Measurements from ENCODE around the gene HLA-DPB1. TPM values are rescaled to one million over a fixed set of nuclear protein-coding genes. Genes with fewer than 3 reads are reported as not detected.
A peak's percentile ranks its signal among the peaks of the same experiment; 100 is the strongest.

HLA-DPB1 gene
- total RNA-seq, 1 experiment from 2014 or later = 29.3 TPM

GRCh38 chr6:33104887-33105286 is 29.1 kb downstream of the HLA-DPB1 start:
- Histone ChIP-seq H3K4me3 (ENCODE audit: insufficient read depth, low read depth, low read length) (no peak overlapping the region), H3K36me3 (replicated peaks; ENCODE audit: control insufficient read depth, insufficient read depth, low read length) (no peaks in the 10 kb centered on the region), H3K27me3 (ENCODE audit: control insufficient read depth, insufficient read depth, low read length) (peaks cover 1% of the 10 kb centered on the region; the same call in 1 of the 2 replicates)
- no peak for DNase-seq

GRCh38 chr6:33105386-33105785 is 29.6 kb downstream of the HLA-DPB1 start:
- Histone ChIP-seq H3K36me3 (replicated peaks; ENCODE audit: control insufficient read depth, insufficient read depth, low read length) (no peaks in the 10 kb centered on the region), H3K4me3 (ENCODE audit: insufficient read depth, low read depth, low read length) (no peak overlapping the region), H3K27me3 (ENCODE audit: control insufficient read depth, insufficient read depth, low read length) (peaks cover 1% of the 10 kb centered on the region; the same call in 1 of the 2 replicates)
- DNase-seq = no peak

GRCh38 chr6:33105916-33106871 is 30.4 kb downstream of the HLA-DPB1 start:
- Histone ChIP-seq H3K36me3 (replicated peaks; ENCODE audit: control insufficient read depth, insufficient read depth, low read length) (no peaks in the 10 kb centered on the region), H3K4me3 (ENCODE audit: insufficient read depth, low read depth, low read length) (no peak overlapping the region), H3K27me3 (ENCODE audit: control insufficient read depth, insufficient read depth, low read length) (peaks cover 1% of the 10 kb centered on the region; the same call in 1 of the 2 replicates)
- no peak for DNase-seq

GRCh38 chr6:33107641-33108040 is 31.9 kb downstream of the HLA-DPB1 start:
- peaks cover 1% of the 10 kb centered on the region; the same call in 1 of the 2 replicates for H3K27me3 ChIP-seq (ENCODE audit: control insufficient read depth, insufficient read depth, low read length)
- H3K36me3 ChIP-seq (replicated peaks; ENCODE audit: control insufficient read depth, insufficient read depth, low read length) = no peaks in the 10 kb centered on the region
- no peak for DNase-seq
- no peak overlapping the region for H3K4me3 ChIP-seq (ENCODE audit: insufficient read depth, low read depth, low read length)

GRCh38 chr6:33108307-33108706 is 32.5 kb downstream of the HLA-DPB1 start:
- peaks cover 1% of the 10 kb centered on the region; the same call in 1 of the 2 replicates for H3K27me3 ChIP-seq (ENCODE audit: control insufficient read depth, insufficient read depth, low read length)
- H3K36me3 ChIP-seq (replicated peaks; ENCODE audit: control insufficient read depth, insufficient read depth, low read length) = no peaks in the 10 kb centered on the region
- no peak overlapping the region for H3K4me3 ChIP-seq (ENCODE audit: insufficient read depth, low read depth, low read length)
- no peak for DNase-seq

- H3K27me3 ChIP-seq (ENCODE audit: control insufficient read depth, insufficient read depth, low read length) = peaks cover 1% of the 10 kb centered on the region; the same call in 1 of the 2 replicates
Measured at GRCh38 chr6:33112148-33112547, 36.4 kb downstream of the HLA-DPB1 start.

GRCh38 chr6:33113755-33114154 is 38.0 kb downstream of the HLA-DPB1 start:
- H3K4me3 ChIP-seq (ENCODE audit: insufficient read depth, low read depth, low read length) = no peak overlapping the region
- no peaks in the 10 kb centered on the region; the same call in 1 of the 2 replicates for H3K27me3 ChIP-seq (ENCODE audit: control insufficient read depth, insufficient read depth, low read length)
- H3K36me3 ChIP-seq (replicated peaks; ENCODE audit: control insufficient read depth, insufficient read depth, low read length) = no peaks in the 10 kb centered on the region
- DNase-seq = no peak

More at GRCh38 chr6:33112148-33112547, 36.4 kb downstream of the HLA-DPB1 start:
- Histone ChIP-seq H3K36me3 (replicated peaks; ENCODE audit: control insufficient read depth, insufficient read depth, low read length) (no peaks in the 10 kb centered on the region), H3K4me3 (ENCODE audit: insufficient read depth, low read depth, low read length) (no peak overlapping the region)
- peak; percentile 49 for DNase-seq

- H3K36me3 ChIP-seq (replicated peaks; ENCODE audit: control insufficient read depth, insufficient read depth, low read length) = no peaks in the 10 kb centered on the region
- no peak overlapping the region for H3K4me3 ChIP-seq (ENCODE audit: insufficient read depth, low read depth, low read length)
- no peaks in the 10 kb centered on the region; the same call in 1 of the 2 replicates for H3K27me3 ChIP-seq (ENCODE audit: control insufficient read depth, insufficient read depth, low read length)
- no peak for DNase-seq
Measured at GRCh38 chr6:33114406-33114805, 38.6 kb downstream of the HLA-DPB1 start.

- Histone ChIP-seq H3K36me3 (replicated peaks; ENCODE audit: control insufficient read depth, insufficient read depth, low read length) (no peaks in the 10 kb centered on the region; the same call in 1 of the 2 replicates), H3K4me3 (ENCODE audit: insufficient read depth, low read depth, low read length) (peak overlapping the region; percentile 66), H3K27me3 (ENCODE audit: control insufficient read depth, insufficient read depth, low read length) (no peaks in the 10 kb centered on the region; the same call in 1 of the 2 replicates)
- peak; percentile 72 for DNase-seq
Measured at GRCh38 chr6:33116417-33116816, 40.6 kb downstream of the HLA-DPB1 start.

- DNase-seq = peak; percentile 67
- Histone ChIP-seq H3K27me3 (ENCODE audit: control insufficient read depth, insufficient read depth, low read length) (no peaks in the 10 kb centered on the region; the same call in 1 of the 2 replicates), H3K36me3 (replicated peaks; ENCODE audit: control insufficient read depth, insufficient read depth, low read length) (no peaks in the 10 kb centered on the region; the same call in 1 of the 2 replicates), H3K4me3 (ENCODE audit: insufficient read depth, low read depth, low read length) (peak overlapping the region; percentile 66)
Measured at GRCh38 chr6:33116841-33117711, 41.3 kb downstream of the HLA-DPB1 start.

GRCh38 chr6:33117811-33118277 is 42.1 kb downstream of the HLA-DPB1 start:
- no peak for DNase-seq
- peak overlapping the region; percentile 66 for H3K4me3 ChIP-seq (ENCODE audit: insufficient read depth, low read depth, low read length)

GRCh38 chr6:33118525-33119123 is 42.8 kb downstream of the HLA-DPB1 start:
- peak overlapping the region; percentile 21; the same call in 1 of the 2 replicates for H3K4me3 ChIP-seq (ENCODE audit: insufficient read depth, low read depth, low read length)
- no peak for DNase-seq
- H3K36me3 ChIP-seq (replicated peaks; ENCODE audit: control insufficient read depth, insufficient read depth, low read length) = peaks cover 1% of the 10 kb centered on the region; the same call in 1 of the 2 replicates
- H3K27me3 ChIP-seq (ENCODE audit: control insufficient read depth, insufficient read depth, low read length) = no peaks in the 10 kb centered on the region; the same call in 1 of the 2 replicates

More at GRCh38 chr6:33117811-33118277, 42.1 kb downstream of the HLA-DPB1 start:
- no peaks in the 10 kb centered on the region; the same call in 1 of the 2 replicates for H3K27me3 ChIP-seq (ENCODE audit: control insufficient read depth, insufficient read depth, low read length)
- H3K36me3 ChIP-seq (replicated peaks; ENCODE audit: control insufficient read depth, insufficient read depth, low read length) = no peaks in the 10 kb centered on the region; the same call in 1 of the 2 replicates

- Histone ChIP-seq H3K27me3 (ENCODE audit: control insufficient read depth, insufficient read depth, low read length) (no peaks in the 10 kb centered on the region; the same call in 1 of the 2 replicates), H3K4me3 (ENCODE audit: insufficient read depth, low read depth, low read length) (no peak overlapping the region), H3K36me3 (replicated peaks; ENCODE audit: control insufficient read depth, insufficient read depth, low read length) (peaks cover 3% of the 10 kb centered on the region)
- no peak for DNase-seq
Measured at GRCh38 chr6:33120001-33120400, 44.2 kb downstream of the HLA-DPB1 start.
